ENCODE results near the gene SBDS.
"Not testable (repeated sequence)": the region's sequence is repeated elsewhere in the genome, so short reads cannot be mapped to it uniquely, and the experiment has no call there.

DNA sequence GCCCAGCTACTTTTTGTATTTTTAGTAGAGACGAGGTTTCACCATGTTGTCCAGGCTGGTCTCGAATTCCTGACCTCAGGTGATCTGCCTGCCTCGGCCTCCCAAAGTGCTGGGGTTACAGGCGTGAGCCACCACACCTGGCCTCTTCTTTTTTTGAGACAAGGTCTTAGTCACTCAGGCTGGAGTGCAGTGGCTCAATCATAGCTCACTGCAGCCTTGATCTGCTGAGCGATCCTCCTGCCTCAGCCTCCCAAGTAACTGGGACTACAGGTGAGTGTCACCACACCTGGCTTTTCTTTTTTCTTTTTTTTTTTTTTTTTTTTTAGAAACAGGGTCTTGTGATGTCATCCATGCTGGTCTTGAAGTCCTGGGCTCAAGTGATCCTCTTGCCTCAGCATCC is 26.4 kb downstream of the SBDS start:
- TF ChIP-seq, protein P1, sequence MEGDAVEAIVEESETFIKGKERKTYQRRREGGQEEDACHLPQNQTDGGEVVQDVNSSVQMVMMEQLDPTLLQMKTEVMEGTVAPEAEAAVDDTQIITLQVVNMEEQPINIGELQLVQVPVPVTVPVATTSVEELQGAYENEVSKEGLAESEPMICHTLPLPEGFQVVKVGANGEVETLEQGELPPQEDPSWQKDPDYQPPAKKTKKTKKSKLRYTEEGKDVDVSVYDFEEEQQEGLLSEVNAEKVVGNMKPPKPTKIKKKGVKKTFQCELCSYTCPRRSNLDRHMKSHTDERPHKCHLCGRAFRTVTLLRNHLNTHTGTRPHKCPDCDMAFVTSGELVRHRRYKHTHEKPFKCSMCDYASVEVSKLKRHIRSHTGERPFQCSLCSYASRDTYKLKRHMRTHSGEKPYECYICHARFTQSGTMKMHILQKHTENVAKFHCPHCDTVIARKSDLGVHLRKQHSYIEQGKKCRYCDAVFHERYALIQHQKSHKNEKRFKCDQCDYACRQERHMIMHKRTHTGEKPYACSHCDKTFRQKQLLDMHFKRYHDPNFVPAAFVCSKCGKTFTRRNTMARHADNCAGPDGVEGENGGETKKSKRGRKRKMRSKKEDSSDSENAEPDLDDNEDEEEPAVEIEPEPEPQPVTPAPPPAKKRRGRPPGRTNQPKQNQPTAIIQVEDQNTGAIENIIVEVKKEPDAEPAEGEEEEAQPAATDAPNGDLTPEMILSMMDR (tag by site-specific recombination; IDR thresholded peaks at IDR 0.05): not testable (repeated sequence)
- TF ChIP-seq, protein P2, sequence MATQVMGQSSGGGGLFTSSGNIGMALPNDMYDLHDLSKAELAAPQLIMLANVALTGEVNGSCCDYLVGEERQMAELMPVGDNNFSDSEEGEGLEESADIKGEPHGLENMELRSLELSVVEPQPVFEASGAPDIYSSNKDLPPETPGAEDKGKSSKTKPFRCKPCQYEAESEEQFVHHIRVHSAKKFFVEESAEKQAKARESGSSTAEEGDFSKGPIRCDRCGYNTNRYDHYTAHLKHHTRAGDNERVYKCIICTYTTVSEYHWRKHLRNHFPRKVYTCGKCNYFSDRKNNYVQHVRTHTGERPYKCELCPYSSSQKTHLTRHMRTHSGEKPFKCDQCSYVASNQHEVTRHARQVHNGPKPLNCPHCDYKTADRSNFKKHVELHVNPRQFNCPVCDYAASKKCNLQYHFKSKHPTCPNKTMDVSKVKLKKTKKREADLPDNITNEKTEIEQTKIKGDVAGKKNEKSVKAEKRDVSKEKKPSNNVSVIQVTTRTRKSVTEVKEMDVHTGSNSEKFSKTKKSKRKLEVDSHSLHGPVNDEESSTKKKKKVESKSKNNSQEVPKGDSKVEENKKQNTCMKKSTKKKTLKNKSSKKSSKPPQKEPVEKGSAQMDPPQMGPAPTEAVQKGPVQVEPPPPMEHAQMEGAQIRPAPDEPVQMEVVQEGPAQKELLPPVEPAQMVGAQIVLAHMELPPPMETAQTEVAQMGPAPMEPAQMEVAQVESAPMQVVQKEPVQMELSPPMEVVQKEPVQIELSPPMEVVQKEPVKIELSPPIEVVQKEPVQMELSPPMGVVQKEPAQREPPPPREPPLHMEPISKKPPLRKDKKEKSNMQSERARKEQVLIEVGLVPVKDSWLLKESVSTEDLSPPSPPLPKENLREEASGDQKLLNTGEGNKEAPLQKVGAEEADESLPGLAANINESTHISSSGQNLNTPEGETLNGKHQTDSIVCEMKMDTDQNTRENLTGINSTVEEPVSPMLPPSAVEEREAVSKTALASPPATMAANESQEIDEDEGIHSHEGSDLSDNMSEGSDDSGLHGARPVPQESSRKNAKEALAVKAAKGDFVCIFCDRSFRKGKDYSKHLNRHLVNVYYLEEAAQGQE (tag by site-specific recombination; IDR thresholded peaks at IDR 0.05): not testable (repeated sequence)
- not testable (repeated sequence) for TF ChIP-seq SCRT2 (tag by site-specific recombination; IDR thresholded peaks at IDR 0.05); ZNF776 (tag by site-specific recombination; IDR thresholded peaks at IDR 0.05; ENCODE audit: borderline replicate concordance)

All from HEK293 (cell line).